Stimulated activated CD4-positive, alpha-beta T cell treated with anti-CD3 and anti-CD28 coated beads, Interleukin-2, amount 100 ng/mL, for 48 hours (primary cell): Measurements from ENCODE around the gene C2orf15.
"Not testable (repeated sequence)": the region's sequence is repeated elsewhere in the genome, so short reads cannot be mapped to it uniquely, and the experiment has no call there.

Source experiments
- DNase-seq, 2 donors: peaks; one replicate each; pipeline ENCODE4 v3.0.0-alpha.2; 2020

The C2orf15 gene

GRCh38 chr2:99169534-99169933 lies 28.0 kb downstream of the C2orf15 start:
- no peak for DNase-seq

- DNase-seq = no peak
Observed at GRCh38 chr2:99171377-99172140, 30.1 kb downstream of the C2orf15 start.

DNA sequence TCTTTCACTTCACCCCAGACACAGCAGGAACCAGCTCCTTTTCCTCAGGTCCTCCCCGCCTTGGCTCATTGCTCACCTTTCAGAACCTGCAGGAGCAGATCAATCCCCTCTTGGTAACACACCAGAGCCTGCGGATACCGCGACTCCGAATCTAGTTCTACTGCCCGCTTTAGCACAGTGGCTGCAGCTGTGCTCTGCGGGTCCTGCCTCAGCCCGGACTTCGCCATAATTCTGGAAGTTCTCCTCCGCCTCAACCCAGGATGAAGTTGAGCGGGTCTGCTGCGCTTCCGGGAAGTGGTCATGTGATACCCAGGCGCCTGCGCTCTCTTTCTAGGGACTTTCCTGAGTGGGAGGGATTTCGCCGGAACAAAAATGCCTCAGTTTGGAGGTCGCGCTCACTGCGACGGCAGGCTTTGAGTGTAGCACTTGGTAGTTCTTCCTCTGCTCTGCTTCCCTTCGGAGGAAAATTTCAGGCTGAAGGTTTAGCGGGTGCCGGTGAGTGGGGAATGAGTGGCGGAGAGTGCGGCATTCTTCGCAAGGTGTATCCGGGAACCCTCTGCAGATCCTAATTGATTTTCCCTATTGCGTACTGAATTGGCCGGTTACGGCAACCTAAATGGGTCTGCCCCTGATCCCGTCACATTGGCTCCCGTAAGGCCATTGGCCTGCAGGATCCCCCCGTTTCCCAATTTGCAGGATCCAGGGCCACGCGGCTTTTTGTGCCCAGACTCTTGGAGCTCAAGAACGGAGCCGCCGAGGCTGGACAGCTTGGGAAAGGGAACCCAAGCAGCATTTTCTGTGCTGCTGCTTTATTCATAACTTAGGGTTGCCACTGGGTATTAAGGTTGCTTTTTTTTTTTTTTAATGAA lies 39.5 kb downstream of the C2orf15 start, which contains the start of the genes MITD1 and MRPL30:
Gene MITD1, minus strand, starts transcription at position 304 of the 869 bp plus-strand sequence. Its CDS starts 77 bp downstream, at position 227.
Gene MRPL30, plus strand, starts transcription at position 430 of the 869 bp plus-strand sequence. CDS start 5,020 bp downstream, outside the sequence.
- peak; percentile 82 to 83 for DNase-seq

DNA sequence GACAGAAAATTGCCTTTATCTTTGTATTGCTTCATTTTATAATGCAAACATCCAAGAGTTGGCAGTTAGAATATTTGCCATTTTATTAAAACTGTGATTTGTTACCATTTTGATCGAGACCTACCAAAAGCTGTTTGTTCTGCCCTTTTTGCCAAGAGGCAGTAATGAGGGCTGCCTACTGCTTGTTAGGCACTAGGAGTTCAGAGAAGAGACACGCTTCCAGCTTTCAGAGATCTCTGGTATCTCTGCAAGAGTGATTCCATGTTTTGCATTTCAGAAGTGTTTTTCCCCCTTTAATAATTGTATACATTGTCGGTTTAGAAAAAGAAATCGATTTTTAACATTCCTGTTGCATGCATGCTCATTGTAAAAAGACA lies 40.1 kb downstream of the C2orf15 start:
- DNase-seq = no peak

GRCh38 chr2:99183025-99183424 lies 41.5 kb downstream of the C2orf15 start:
- DNase-seq = no peak

DNA sequence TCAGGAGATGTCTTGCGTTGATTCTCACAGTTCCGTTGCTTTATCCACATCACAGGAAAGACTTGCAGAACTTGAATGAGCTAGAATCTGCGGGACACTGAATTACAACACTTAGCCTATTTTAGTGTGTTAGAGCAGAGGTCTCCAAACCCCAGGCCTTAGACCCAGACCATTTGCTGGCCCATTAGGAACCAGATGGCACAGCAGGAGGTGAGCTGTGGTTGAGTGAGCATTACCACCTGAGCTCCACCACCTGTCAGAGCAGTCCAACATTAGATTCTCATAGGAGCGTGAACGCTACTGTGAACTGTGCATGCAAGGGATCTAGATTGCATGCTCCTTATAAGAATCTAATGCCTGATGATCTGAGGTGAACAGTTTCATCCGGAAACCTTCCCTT lies 43.3 kb downstream of the C2orf15 start:
- DNase-seq = no peak

DNA sequence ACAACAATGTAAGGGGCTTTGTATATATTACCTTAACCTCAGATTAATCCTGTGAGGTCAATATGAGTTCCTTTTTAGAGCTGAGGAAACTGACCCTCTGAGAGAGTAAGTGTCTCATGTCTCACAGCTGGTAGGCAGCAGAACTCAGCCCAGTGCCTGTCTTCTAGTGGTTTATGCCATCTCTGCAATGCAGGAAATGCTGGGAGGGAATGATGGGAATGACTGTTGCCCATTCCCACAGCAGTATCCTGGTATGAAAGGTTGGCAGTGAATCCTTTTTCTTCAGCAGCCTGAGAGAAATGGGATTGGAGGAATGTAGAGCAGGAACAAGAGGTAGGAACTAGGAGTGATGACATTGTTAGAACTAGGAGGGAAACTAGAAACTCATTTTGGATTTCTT lies 45.5 kb downstream of the C2orf15 start:
- DNase-seq = no peak

DNA sequence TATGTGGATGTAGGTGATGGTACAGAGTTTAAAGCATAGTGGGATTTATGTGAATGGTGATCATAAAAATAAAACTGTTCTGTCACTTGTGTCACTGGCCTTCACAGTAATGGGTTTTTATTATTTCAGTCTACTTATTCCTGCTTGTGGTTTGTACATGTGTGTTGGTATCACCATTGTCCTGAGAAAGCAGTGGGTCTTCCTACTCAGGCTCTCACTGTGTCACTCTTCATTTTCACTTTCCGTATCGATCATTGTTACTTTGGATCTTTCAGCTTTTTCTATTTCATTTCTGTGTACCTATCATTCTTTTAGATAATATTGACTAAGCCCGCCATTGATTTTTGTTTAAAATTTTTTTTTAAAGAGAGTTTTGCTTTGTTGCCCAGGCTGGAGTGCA lies 46.9 kb downstream of the C2orf15 start:
- no peak for DNase-seq

- DNase-seq = no peak
Observed at GRCh38 chr2:99190548-99190947, 49.0 kb downstream of the C2orf15 start.

- DNase-seq = not testable (repeated sequence)
Observed at GRCh38 chr2:99192364-99192763, 50.9 kb downstream of the C2orf15 start.

GRCh38 chr2:99198103-99198841 lies 56.8 kb downstream of the C2orf15 start:
- no peak for DNase-seq

- DNase-seq = no peak
Observed at GRCh38 chr2:99200076-99200800, 58.7 kb downstream of the C2orf15 start.
